ENCODE measurements around the gene LRRC36. TPM values are rescaled to one million over a fixed set of nuclear protein-coding genes. Genes with fewer than 3 reads are reported as not detected.

LRRC36 gene
- total RNA-seq, 4 donors from 2014 or later = 0.17 TPM; not detected in 3

DNA sequence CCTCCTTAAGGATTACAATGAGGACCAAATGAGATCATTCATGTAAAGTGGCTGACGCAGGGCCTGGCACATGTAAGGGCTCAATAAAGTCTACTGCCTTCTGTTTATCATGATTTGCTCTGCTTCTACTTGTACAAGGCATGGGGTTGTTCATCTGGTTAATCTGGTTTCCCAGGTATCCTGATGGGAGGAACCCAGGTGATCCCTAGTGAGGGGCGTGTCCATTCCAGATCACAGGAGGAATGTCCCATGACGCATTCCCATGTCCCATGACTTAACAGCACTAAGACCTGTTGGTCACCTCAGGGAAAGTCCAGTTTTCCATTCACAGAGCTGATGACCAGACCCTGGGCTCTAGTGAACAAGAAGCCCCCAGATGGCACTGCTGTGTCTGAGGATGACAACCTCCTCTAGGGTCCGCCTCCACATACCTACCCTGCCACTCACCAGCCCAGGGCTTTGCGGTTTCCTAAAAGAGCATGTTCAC, 78.2 kb downstream of the LRRC36 start:
- TF ChIP-seq, protein P1, sequence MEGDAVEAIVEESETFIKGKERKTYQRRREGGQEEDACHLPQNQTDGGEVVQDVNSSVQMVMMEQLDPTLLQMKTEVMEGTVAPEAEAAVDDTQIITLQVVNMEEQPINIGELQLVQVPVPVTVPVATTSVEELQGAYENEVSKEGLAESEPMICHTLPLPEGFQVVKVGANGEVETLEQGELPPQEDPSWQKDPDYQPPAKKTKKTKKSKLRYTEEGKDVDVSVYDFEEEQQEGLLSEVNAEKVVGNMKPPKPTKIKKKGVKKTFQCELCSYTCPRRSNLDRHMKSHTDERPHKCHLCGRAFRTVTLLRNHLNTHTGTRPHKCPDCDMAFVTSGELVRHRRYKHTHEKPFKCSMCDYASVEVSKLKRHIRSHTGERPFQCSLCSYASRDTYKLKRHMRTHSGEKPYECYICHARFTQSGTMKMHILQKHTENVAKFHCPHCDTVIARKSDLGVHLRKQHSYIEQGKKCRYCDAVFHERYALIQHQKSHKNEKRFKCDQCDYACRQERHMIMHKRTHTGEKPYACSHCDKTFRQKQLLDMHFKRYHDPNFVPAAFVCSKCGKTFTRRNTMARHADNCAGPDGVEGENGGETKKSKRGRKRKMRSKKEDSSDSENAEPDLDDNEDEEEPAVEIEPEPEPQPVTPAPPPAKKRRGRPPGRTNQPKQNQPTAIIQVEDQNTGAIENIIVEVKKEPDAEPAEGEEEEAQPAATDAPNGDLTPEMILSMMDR (IDR thresholded peaks at IDR 0.05; ENCODE audit: low read depth) = no peak

GRCh38 chr16:67405336-67405735, 78.7 kb downstream of the LRRC36 start:
- TF ChIP-seq, protein P1 (IDR thresholded peaks at IDR 0.05; ENCODE audit: low read depth) = no peak

- TF ChIP-seq, protein P1 (IDR thresholded peaks at IDR 0.05; ENCODE audit: low read depth) = no peak
These were observed 79.7 kb downstream of the LRRC36 start for GRCh38 chr16:67406111-67406971.

- TF ChIP-seq, protein P1 (IDR thresholded peaks at IDR 0.05; ENCODE audit: low read depth) = no peak
These were observed 80.7 kb downstream of the LRRC36 start for GRCh38 chr16:67407176-67407787.

- TF ChIP-seq, protein P1 (IDR thresholded peaks at IDR 0.05; ENCODE audit: low read depth) = no peak
These were observed 81.3 kb downstream of the LRRC36 start for GRCh38 chr16:67407788-67408452.

GRCh38 chr16:67409631-67410030, 83.0 kb downstream of the LRRC36 start:
- TF ChIP-seq, protein P1 (IDR thresholded peaks at IDR 0.05; ENCODE audit: low read depth) = no peak

GRCh38 chr16:67411339-67411738, 84.7 kb downstream of the LRRC36 start:
- TF ChIP-seq, protein P1 (IDR thresholded peaks at IDR 0.05; ENCODE audit: low read depth) = no peak
